Smooth muscle cell (in vitro differentiated cells): ENCODE results near the gene ZBTB46. TPM values are rescaled to one million over a fixed set of nuclear protein-coding genes. Genes with fewer than 3 reads are reported as not detected.

Experiments used
- DNase-seq: peaks from one replicate; lab custom pipeline; 2025; ENCODE audit not compliant: unreplicated experiment; lab: John Stamatoyannopoulos, UW
- H2AFZ ChIP-seq: fragments of 200-600 bp; sonication (generic); 2 replicates; pipeline ENCODE4 v1.6.0; 2016; ENCODE audit warnings: antibody characterized with exemption, low read depth, mild to moderate bottlenecking
- H3F3A ChIP-seq: fragments of 200-600 bp; sonication (generic); 2 replicates; pipeline ENCODE4 v1.6.0; 2017; ENCODE audit warnings: antibody characterized with exemption, low read depth
- H3K27ac ChIP-seq: fragments of 200-600 bp; sonication (generic); 2 replicates; pipeline ENCODE4 v1.5.1; 2016; ENCODE audit warnings: low read depth, mild to moderate bottlenecking
- H3K27me3 ChIP-seq: fragments of 200-600 bp; sonication (generic); 2 replicates; pipeline ENCODE4 v1.6.1; 2016; ENCODE audit warnings: low read depth, mild to moderate bottlenecking
- H3K36me3 ChIP-seq: fragments of 200-600 bp; sonication (generic); 2 replicates; pipeline ENCODE4 v1.5.1; 2016; ENCODE audit warnings: low read depth
- H3K4me1 ChIP-seq: fragments of 200-600 bp; sonication (generic); 2 replicates; pipeline ENCODE4 v1.5.1; 2016; ENCODE audit warnings: low read depth
- H3K4me2 ChIP-seq: fragments of 200-600 bp; sonication (generic); 2 replicates; pipeline ENCODE4 v1.6.0; 2016; ENCODE audit warnings: mild to moderate bottlenecking
- H3K4me3 ChIP-seq: fragments of 200-600 bp; sonication (generic); 2 replicates; pipeline ENCODE4 v1.5.1; 2016; ENCODE audit warnings: mild to moderate bottlenecking
- H3K79me2 ChIP-seq: fragments of 200-600 bp; sonication (generic); 2 replicates; pipeline ENCODE4 v1.6.0; 2016; ENCODE audit warnings: low read depth, mild to moderate bottlenecking
- H3K9ac ChIP-seq: fragments of 200-600 bp; sonication (generic); 2 replicates; pipeline ENCODE4 v1.6.0; 2016; ENCODE audit warnings: low read depth
- H3K9me3 ChIP-seq: fragments of 200-600 bp; sonication (generic); replicated peaks from 2 replicates; pipeline ENCODE4 v1.5.1; 2016; ENCODE audit warnings: low read depth
- H4K20me1 ChIP-seq: fragments of 200-600 bp; sonication (generic); 2 replicates; pipeline ENCODE4 v1.6.0; 2016; ENCODE audit warnings: low read depth
- WGBS: methylation state at CpG from one replicate; pipeline ENCODE4 v1.1.7; 2016; ENCODE audit warnings: low lambda C conversion rate; 5-methylcytosine and 5-hydroxymethylcytosine counted together
- polyA plus RNA-seq: library from polyadenylated mRNA; unstranded; fragments of >200 nt; fragmentation: Nextera tagmentation; extraction: Ambion mirVana; gene quantifications from 2 replicates; pipeline ENCODE4 v1.2.1, GENCODE V29; 2016
- total RNA-seq: library from RNA; depleted of rRNA; stranded (reverse); fragments of >200 nt; gene quantifications from 2 replicates; pipeline ENCODE4 v1.2.3, GENCODE V29; 2014
- TF ChIP-seq, protein P1 (sequence below): fragments of 200-600 bp; sonication (generic); IDR thresholded peaks from 2 replicates; pipeline ENCODE4 v1.5.1; 2017; ENCODE audit warnings: borderline replicate concordance, mild to moderate bottlenecking, antibody characterized with exemption; ENCODE audit not compliant: insufficient read depth, poor library complexity, severe bottlenecking

ZBTB46 gene
- total and polyA plus RNA-seq, 2 experiments from 2014 or later: 2.3 to 2.7 TPM

GRCh38 chr20:63706852-63707557 lies 124.1 kb downstream of the ZBTB46 start:
- WGBS: 11% methylated on average over 48 of the region's 56 CpGs
- Histone ChIP-seq H3K27me3 (no peaks in the 10 kb centered on the region), H3K9me3 (peaks cover 4% of the 10 kb centered on the region), H3K79me2 (peaks cover 58% of the 10 kb centered on the region), H3K27ac (peak overlapping the region; percentile 50), H2AFZ (peak overlapping the region; percentile 74), H3K9ac (peak overlapping the region; percentile 79), H3K4me1 (peaks cover 14% of the 10 kb centered on the region), H4K20me1 (peaks cover 11% of the 10 kb centered on the region), H3F3A (no peaks in the 10 kb centered on the region), H3K4me3 (peak overlapping the region; percentile 89), H3K36me3 (peaks cover 6% of the 10 kb centered on the region), H3K4me2 (peak overlapping the region; percentile 99)
- TF ChIP-seq, protein P1, sequence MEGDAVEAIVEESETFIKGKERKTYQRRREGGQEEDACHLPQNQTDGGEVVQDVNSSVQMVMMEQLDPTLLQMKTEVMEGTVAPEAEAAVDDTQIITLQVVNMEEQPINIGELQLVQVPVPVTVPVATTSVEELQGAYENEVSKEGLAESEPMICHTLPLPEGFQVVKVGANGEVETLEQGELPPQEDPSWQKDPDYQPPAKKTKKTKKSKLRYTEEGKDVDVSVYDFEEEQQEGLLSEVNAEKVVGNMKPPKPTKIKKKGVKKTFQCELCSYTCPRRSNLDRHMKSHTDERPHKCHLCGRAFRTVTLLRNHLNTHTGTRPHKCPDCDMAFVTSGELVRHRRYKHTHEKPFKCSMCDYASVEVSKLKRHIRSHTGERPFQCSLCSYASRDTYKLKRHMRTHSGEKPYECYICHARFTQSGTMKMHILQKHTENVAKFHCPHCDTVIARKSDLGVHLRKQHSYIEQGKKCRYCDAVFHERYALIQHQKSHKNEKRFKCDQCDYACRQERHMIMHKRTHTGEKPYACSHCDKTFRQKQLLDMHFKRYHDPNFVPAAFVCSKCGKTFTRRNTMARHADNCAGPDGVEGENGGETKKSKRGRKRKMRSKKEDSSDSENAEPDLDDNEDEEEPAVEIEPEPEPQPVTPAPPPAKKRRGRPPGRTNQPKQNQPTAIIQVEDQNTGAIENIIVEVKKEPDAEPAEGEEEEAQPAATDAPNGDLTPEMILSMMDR: peak; percentile 22
- no peak for DNase-seq

DNA sequence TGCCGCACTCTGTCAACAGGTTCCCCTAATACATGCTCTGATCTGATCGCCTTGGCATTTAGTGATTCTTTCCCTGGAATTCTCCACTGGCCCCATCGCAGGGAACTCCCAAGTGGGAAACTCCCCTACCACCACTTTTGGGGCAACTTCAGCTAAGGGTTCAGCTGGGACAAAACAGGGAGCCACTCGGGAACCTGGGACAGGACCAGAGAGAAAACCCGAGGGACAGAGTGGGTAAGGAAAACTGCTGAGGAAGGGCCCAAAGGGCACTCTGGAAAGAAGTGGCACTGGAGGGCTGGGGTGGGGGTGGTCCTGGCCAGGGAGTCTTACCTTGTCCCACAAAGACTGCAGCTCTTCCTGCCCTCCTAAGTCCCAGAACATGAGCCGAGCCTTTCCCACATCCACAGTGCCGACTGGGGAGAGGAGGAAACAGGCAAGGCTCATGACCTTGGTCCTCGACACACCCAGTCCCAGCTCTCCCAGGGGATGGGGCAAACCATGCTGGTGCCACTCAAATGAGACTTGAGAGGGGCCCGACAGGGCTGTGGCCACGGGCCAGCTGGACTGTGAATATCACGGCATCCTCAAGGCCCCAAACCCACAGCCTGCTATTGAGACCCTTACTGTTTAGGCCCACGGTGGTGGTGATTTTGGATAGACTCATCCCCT lies 124.9 kb downstream of the ZBTB46 start:
- H3K4me1 ChIP-seq: peaks cover 14% of the 10 kb centered on the region
- no peak for DNase-seq
- peaks cover 50% of the 10 kb centered on the region for H3K79me2 ChIP-seq
- no peaks in the 10 kb centered on the region for H3F3A ChIP-seq
- peak overlapping the region; percentile 89 for H3K4me3 ChIP-seq
- TF ChIP-seq, protein P1: no peak
- H3K9ac ChIP-seq: no peak overlapping the region
- H3K27ac ChIP-seq: peak overlapping the region; percentile 50
- no peaks in the 10 kb centered on the region for H3K27me3 ChIP-seq
- peaks cover 11% of the 10 kb centered on the region for H4K20me1 ChIP-seq
- peak overlapping the region; percentile 99 for H3K4me2 ChIP-seq
- WGBS: 95% methylated on average over 12 of the region's 12 CpGs
- H3K9me3 ChIP-seq: no peaks in the 10 kb centered on the region
- no peak overlapping the region for H2AFZ ChIP-seq
- no peaks in the 10 kb centered on the region for H3K36me3 ChIP-seq

DNA sequence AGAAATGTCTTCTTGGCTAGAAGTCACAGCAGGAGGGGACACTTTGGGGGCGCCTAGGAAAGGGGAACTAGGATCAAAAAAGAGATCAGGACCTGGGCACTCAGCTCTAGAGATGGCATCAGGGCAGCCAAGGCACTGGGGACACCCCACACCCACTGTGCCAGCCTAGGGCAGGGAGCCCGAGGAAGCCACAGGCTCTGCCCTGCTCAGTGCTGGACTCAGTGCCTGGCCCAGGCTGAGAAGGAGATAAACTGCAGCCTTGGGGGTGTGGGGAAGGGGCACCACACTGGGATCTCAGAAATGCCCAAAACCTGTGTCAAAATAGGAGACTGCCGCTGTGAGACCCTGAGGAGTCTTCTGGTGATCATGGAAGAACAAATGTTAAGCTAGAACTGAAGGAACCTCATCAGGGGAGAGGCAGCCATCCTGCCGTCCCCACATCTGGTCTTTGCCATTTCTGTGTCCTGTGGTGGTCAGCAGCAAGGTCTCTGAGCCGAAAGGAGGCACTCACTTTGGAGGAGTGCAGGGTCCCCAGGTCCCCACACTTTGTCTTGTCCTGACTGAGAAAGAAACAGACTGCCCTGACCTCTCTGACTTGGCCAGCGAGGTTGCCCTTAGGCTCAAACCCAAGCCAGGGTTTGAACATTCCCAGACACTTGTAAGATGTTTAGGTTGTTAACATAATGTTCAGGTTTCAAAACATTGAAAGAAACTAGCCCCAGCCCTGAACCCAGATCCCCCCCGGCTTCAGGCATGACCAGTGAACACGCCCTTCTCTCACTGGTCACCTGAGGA lies 125.6 kb downstream of the ZBTB46 start:
- no peak for DNase-seq
- H3K36me3 ChIP-seq: no peaks in the 10 kb centered on the region
- no peak overlapping the region for H3K9ac ChIP-seq
- no peak overlapping the region for H3K4me3 ChIP-seq
- H3K4me2 ChIP-seq: no peak overlapping the region
- H3K4me1 ChIP-seq: peaks cover 14% of the 10 kb centered on the region
- H3K9me3 ChIP-seq: no peaks in the 10 kb centered on the region
- TF ChIP-seq, protein P1: no peak
- peaks cover 48% of the 10 kb centered on the region for H3K79me2 ChIP-seq
- WGBS: 97% methylated on average over 8 of the region's 8 CpGs
- no peaks in the 10 kb centered on the region for H3K27me3 ChIP-seq
- H3F3A ChIP-seq: no peaks in the 10 kb centered on the region
- peaks cover 11% of the 10 kb centered on the region for H4K20me1 ChIP-seq
- no peak overlapping the region for H3K27ac ChIP-seq
- no peak overlapping the region for H2AFZ ChIP-seq
